ENCODE results near the gene LOXL1. TPM values are rescaled to one million over a fixed set of nuclear protein-coding genes. Genes with fewer than 3 reads are reported as not detected.
A peak's percentile ranks its signal among the peaks of the same experiment; 100 is the strongest.
"Not testable (repeated sequence)": the region's sequence is repeated elsewhere in the genome, so short reads cannot be mapped to it uniquely, and the experiment has no call there.

Gene LOXL1
- total RNA-seq, 1 donor from 2014 or later: 280 TPM

DNA sequence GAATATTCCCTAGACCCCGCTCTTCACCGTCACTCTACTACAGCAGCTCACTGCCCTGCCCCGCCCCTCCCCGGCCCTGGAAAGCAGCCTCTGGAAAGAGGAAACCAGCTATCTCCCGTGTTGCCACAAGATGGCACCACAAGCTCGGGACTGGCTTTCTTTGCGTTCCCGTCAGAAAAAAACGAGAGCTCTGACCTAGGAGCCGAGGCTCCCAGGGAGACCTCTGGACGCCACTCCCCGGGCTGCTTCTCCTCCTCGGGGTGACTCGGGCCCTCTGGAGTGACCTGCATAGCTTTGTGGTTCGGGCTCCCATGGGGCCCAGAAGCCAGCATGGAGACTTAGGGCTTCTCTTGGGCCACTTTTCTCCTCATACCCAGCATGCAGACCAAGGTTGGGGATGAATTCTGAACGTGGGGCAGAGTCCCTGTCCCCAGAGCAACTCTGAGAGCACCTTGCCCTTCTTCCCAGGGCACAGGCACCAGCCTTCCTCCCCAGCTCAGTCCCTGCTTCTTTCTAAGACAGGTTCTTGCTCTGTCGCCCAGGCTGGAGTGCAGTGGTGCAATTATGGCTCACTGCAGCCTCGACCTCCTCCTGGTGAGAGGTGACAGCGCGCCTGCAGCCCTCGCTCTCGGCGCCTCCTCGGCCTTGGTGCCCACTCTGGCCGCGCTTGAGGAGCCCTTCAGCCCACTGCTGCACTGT is 46.9 kb downstream of the LOXL1 start:
- no peak for FAIRE-seq
- H3K4me1 Mint-ChIP-seq (ENCODE audit: low read depth, unreplicated experiment): peaks cover 13% of the 10 kb centered on the region

DNA sequence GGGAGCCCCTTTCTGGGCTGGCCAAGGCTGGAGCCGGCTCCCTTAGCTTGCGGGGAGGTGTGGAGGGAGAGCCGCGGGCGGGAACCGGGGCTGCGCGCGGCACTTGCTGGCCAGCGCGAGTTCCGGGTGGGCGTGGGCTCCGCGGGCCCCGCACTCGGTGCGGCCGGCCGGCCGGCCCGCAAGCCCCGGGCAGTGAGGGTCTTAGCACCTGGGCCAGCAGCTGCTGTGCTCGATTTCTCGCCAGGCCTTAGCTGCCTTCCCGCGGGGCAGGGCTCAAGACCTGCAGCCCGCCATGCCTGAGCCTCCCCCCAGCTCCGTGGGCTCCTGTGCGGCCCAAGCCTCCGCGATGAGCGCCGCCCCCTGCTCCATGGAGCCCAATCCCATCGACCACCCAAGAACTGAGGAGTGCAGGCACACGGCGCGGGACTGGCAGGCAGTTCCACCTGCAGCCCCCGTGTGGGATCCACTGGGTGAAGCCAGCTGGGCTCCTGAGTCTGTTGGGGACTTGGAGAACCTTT is 47.5 kb downstream of the LOXL1 start:
- H3K9me3 ChIP-seq (ENCODE audit: insufficient read depth, low read depth, low read length); H3K36me3 Mint-ChIP-seq (ENCODE audit: low read depth, unreplicated experiment); H3K27me3 ChIP-seq (ENCODE audit: insufficient read depth, low read length); H3K27ac Mint-ChIP-seq (ENCODE audit: unreplicated experiment); FAIRE-seq; H3K4me1 ChIP-seq (ENCODE audit: insufficient read depth, low read length); H4K20me1 ChIP-seq (ENCODE audit: insufficient read depth, low read length); H3K9ac ChIP-seq (ENCODE audit: low read length); H3K27ac ChIP-seq (ENCODE audit: low read depth, low read length); H3K4me3 ChIP-seq (ENCODE audit: insufficient read depth, low read depth, low read length); DNase-seq (ENCODE audit: low read depth); H2AFZ ChIP-seq (ENCODE audit: low read depth, low read length); H3K4me2 ChIP-seq (ENCODE audit: low read length); H3K9me3 Mint-ChIP-seq (ENCODE audit: unreplicated experiment); H3K4me3 Mint-ChIP-seq (ENCODE audit: unreplicated experiment); H3K36me3 ChIP-seq (ENCODE audit: insufficient read depth, low read length); H3K79me2 ChIP-seq (ENCODE audit: insufficient read depth, low read length): not testable (repeated sequence)
- peaks cover 10% of the 10 kb centered on the region for H3K4me1 Mint-ChIP-seq (ENCODE audit: low read depth, unreplicated experiment)
- peaks cover 11% of the 10 kb centered on the region for H3K27me3 Mint-ChIP-seq (ENCODE audit: low read depth, unreplicated experiment)

More for the DNA sequence above, 46.9 kb downstream of the LOXL1 start:
- Histone ChIP-seq H2AFZ (ENCODE audit: low read depth, low read length) (peak overlapping the region; percentile 55), H3K4me2 (ENCODE audit: low read length) (peak overlapping the region; percentile 77), H4K20me1 (ENCODE audit: insufficient read depth, low read length) (no peaks in the 10 kb centered on the region), H3K9ac (ENCODE audit: low read length) (no peak overlapping the region), H3K79me2 (ENCODE audit: insufficient read depth, low read length) (no peaks in the 10 kb centered on the region), H3K4me3 (ENCODE audit: insufficient read depth, low read depth, low read length) (peak overlapping the region; percentile 32), H3K27me3 (ENCODE audit: insufficient read depth, low read length) (peaks cover 5% of the 10 kb centered on the region), H3K36me3 (ENCODE audit: insufficient read depth, low read length) (no peaks in the 10 kb centered on the region), H3K27ac (ENCODE audit: low read depth, low read length) (no peak overlapping the region), H3K9me3 (ENCODE audit: insufficient read depth, low read depth, low read length) (no peaks in the 10 kb centered on the region), H3K4me1 (ENCODE audit: insufficient read depth, low read length) (peaks cover 4% of the 10 kb centered on the region)
- Mint-ChIP-seq H3K9me3 (ENCODE audit: unreplicated experiment) (peaks cover 4% of the 10 kb centered on the region), H3K4me3 (ENCODE audit: unreplicated experiment) (no peak overlapping the region), H3K27me3 (ENCODE audit: low read depth, unreplicated experiment) (peaks cover 11% of the 10 kb centered on the region), H3K36me3 (ENCODE audit: low read depth, unreplicated experiment) (no peaks in the 10 kb centered on the region), H3K27ac (ENCODE audit: unreplicated experiment) (peak overlapping the region; percentile 3)
- TF ChIP-seq EZH2 (IDR thresholded peaks at IDR 0.05; ENCODE audit: insufficient read depth, low read length): no peak
- peak; percentile 87 for TF ChIP-seq CTCF (IDR thresholded peaks at IDR 0.05; ENCODE audit: insufficient read depth, low read depth, low read length)
- DNase-seq (ENCODE audit: low read depth): no peak

- not testable (repeated sequence) for H3K4me3 ChIP-seq (ENCODE audit: insufficient read depth, low read depth, low read length); H3K9ac ChIP-seq (ENCODE audit: low read length); H3K36me3 Mint-ChIP-seq (ENCODE audit: low read depth, unreplicated experiment); H3K9me3 Mint-ChIP-seq (ENCODE audit: unreplicated experiment); H3K4me3 Mint-ChIP-seq (ENCODE audit: unreplicated experiment); H3K9me3 ChIP-seq (ENCODE audit: insufficient read depth, low read depth, low read length); DNase-seq (ENCODE audit: low read depth); H3K79me2 ChIP-seq (ENCODE audit: insufficient read depth, low read length); H3K36me3 ChIP-seq (ENCODE audit: insufficient read depth, low read length); H3K27me3 ChIP-seq (ENCODE audit: insufficient read depth, low read length); H3K4me1 ChIP-seq (ENCODE audit: insufficient read depth, low read length); H3K4me1 Mint-ChIP-seq (ENCODE audit: low read depth, unreplicated experiment); H3K27ac ChIP-seq (ENCODE audit: low read depth, low read length); H4K20me1 ChIP-seq (ENCODE audit: insufficient read depth, low read length); H3K4me2 ChIP-seq (ENCODE audit: low read length); H2AFZ ChIP-seq (ENCODE audit: low read depth, low read length); FAIRE-seq
- H3K27ac Mint-ChIP-seq (ENCODE audit: unreplicated experiment): peak overlapping the region; percentile 29
- H3K27me3 Mint-ChIP-seq (ENCODE audit: low read depth, unreplicated experiment): peaks cover 11% of the 10 kb centered on the region
Observed at GRCh38 chr15:73975440-73976125, 49.3 kb downstream of the LOXL1 start.

Data from astrocyte (in vitro differentiated cells and primary cell).